Right lobe of liver (tissue), 4 donors: ENCODE data around the gene CCDC77.
"Not testable (repeated sequence)": the region's sequence is repeated elsewhere in the genome, so short reads cannot be mapped to it uniquely, and the experiment has no call there.

Experiments
- POLR2A ChIP-seq: fragments of 450-650 bp; IDR thresholded peaks from one replicate; pipeline ENCODE4 v1.6.1; 2017; ENCODE audit warnings: antibody characterized with exemption, mild to moderate bottlenecking
- TF ChIP-seq, protein P1 (sequence below), 4 donors: fragments of 200-600 bp in 3 of 4; fragments of 450-650 bp in 1 of 4; IDR thresholded peaks; one replicate each; pipeline versions ENCODE4 v1.5.1 to v1.8.0; 2016 to 2022; ENCODE audit warnings: antibody characterized with exemption in 4 of 4, mild to moderate bottlenecking in 2 of 4
- donor health status: DM: no; HTN: no; CAD: no.
- donor health status: DM: no; HTN: no; CAD: no.
- donor health status: DM: no; HTN: yes; CAD: no.

DNA sequence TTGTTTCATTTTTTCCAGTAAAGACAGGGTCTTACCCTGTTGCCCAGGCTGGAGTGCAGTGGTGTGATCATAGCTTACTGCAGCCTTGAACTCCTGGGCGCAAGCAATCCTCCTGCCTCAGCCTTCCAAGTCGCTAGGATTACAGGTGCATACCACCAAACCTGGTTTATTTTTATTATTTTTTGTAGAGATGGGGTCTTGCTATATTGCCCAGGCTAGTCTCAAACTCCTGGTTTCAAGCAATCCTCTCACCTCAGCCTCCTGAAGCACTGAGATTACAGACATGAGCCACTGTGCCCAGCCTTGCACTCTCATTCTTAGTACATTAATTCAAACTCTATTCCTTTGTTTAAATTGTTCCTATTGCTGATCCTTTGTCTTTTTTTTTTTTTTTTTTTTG lies 34.3 kb downstream of the CCDC77 start:
- TF ChIP-seq, protein P1, sequence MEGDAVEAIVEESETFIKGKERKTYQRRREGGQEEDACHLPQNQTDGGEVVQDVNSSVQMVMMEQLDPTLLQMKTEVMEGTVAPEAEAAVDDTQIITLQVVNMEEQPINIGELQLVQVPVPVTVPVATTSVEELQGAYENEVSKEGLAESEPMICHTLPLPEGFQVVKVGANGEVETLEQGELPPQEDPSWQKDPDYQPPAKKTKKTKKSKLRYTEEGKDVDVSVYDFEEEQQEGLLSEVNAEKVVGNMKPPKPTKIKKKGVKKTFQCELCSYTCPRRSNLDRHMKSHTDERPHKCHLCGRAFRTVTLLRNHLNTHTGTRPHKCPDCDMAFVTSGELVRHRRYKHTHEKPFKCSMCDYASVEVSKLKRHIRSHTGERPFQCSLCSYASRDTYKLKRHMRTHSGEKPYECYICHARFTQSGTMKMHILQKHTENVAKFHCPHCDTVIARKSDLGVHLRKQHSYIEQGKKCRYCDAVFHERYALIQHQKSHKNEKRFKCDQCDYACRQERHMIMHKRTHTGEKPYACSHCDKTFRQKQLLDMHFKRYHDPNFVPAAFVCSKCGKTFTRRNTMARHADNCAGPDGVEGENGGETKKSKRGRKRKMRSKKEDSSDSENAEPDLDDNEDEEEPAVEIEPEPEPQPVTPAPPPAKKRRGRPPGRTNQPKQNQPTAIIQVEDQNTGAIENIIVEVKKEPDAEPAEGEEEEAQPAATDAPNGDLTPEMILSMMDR (IDR thresholded peaks at IDR 0.05): not testable (repeated sequence)
- not testable (repeated sequence) for TF ChIP-seq POLR2A
